GM21529 (cell line): Measurements from ENCODE around the gene MSTO1.
A peak's percentile ranks its signal among the peaks of the same experiment; 100 is the strongest.
"Not testable (repeated sequence)": the region's sequence is repeated elsewhere in the genome, so short reads cannot be mapped to it uniquely, and the experiment has no call there.

Experiments
- ATAC-seq: cut with Tn5 transposase; IDR thresholded peaks from one replicate; pipeline ENCODE4 v1.9.1; 2021; ENCODE audit not compliant: unreplicated experiment

MSTO1 gene

DNA sequence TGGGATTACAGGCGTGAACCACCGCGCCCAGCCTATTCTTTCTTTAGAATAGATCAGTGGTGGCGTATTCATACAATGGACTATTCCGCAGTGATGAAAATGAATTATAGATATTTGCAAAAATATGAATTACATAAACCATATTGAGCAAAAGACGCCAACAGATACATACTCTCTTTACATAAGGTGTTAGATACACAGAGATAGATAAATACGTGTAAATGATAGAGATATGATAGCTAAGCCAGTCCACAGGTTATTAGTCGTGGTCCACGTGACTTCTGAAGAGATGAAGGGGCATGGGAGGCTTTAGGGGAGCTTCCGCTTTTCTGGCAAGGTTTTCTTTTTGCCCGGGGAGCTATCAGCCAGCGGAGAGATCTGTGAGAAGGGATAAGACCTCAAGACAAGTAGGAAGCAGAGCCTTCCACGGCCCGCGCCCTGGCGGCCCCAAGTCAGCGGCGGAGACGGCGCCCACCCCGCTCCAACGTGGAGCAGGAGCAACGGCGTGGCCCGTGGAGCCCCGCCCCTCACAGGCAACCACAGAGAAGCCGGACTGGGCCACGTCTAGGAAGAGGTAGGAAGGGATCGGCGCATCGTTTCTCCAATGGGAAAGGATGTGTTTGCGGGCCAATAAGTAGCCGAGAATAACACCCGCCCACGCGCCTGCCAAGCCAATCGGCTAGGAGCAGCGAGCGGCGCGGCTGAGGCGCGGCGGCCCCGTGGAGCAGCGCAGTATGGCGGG is at the start of gene MSTO1:
Gene MSTO1 (plus strand): TSS at position 704 of the 742 bp plus-strand sequence. CDS start 31 bp downstream, at position 735.
- peak; percentile 92 for ATAC-seq

DNA sequence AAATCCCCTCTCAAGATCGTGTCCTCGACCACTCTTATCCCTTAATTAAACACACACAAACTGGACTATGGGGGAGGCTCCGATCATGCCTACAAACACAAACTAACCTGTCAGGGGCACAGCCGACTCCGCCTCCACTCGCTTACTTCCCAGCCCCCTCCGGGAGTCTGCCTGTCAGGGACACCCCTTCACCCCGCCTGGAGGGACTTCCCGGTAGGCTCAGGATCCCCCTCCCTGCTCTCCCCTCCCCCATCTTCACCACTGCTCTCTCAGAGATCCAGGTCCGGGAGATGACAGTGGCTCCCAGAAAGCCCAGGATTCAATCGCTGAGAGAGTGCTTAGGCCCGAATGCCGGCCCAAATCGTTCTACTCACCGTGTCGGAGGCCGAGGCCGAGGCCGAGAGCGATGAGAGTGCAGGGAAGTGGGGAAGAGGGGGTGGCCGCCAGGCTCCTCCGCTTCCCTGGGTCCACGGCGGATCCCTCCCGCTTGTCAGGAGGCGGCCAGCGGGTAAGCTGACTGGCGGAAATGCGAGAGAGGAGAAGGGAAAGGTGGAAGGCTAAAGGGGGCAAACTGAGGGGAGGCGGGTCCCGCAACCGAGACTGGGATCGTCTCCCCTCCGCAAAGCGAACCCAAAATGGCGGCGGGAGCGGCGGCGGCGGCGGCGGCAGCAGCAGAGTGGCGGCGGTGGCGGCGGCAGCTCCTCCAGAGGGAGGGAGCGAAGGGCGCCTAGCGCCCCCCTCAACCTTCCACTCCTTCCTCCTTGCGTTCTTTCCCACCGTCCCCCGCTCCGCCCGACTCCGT is 48.0 kb upstream of the MSTO1 start:
- peak; percentile 21 for ATAC-seq

DNA sequence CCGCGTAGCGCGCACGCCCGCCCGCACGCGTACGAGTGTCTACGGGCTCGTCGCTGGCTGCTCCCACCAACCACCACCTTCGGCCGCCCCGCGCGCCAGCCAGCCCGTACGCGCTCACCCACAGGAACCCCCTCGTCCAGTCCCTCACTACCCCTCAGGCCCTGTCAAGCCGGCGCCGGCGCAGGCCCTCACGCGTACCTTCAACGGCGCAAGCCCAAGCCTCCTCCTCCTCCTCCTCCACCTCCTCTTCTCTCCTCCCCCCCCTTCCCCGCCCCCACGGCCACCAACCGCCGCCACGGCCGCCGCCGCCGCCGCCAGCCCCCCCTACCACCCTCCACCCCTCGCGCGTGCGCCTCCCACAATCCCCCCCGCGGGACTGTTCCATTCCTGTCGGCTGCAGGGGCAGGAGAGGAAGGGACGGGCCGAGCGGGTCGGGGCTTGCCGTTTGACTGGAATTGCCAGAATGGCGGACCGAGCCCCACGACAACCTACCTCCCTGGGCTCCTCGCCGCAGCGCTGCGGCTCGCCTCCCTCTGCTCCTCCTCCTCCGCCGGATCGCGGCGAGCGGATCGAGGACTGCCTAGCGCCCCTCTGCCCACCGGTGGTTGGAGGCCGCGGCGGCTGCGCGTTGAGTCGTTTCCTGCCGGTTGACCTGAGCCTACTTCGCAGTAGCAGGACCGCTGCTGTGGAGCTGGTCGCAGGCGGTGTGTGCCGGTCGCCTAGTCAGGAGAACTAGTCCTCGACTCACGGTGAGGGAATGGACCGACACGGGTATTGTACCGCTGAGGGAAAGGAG is 47.2 kb upstream of the MSTO1 start, which contains the start of gene ASH1L:
Gene ASH1L (minus strand): TSS at position 223 of the 796 bp plus-strand sequence. CDS start 41,284 bp downstream, outside the sequence.
- peak; percentile 78 for ATAC-seq

DNA sequence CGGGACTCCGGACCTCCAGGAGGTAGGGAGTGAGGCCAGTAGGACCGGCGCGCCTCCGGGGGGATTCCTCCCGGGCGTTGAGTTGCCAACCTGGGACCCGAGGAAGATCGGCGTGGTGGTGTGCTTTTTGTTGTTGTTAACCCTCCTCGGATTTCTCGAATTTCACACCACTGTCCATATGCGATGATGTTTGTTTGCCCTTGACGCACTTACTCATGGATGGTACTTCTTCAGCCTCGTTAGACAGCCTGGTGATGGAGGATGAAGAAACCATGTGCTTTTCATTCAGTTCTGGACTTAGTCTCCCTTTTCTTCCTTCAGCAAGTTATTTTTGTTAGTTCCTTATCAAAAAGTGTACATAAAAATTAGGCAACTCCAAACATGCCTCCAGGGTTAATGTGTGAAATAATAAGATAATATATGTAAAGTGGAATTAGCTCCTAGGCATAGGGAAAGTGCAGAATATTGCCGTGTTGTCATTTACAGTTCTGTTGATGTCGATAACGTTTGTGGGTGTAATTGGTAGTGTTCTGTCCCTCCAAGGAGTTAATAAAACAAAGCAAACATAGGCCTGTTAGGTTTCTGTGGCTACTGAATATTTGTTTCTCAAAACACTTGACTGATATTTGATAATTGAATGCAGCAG is 46.5 kb upstream of the MSTO1 start:
- ATAC-seq, result not testable (repeated sequence)

DNA sequence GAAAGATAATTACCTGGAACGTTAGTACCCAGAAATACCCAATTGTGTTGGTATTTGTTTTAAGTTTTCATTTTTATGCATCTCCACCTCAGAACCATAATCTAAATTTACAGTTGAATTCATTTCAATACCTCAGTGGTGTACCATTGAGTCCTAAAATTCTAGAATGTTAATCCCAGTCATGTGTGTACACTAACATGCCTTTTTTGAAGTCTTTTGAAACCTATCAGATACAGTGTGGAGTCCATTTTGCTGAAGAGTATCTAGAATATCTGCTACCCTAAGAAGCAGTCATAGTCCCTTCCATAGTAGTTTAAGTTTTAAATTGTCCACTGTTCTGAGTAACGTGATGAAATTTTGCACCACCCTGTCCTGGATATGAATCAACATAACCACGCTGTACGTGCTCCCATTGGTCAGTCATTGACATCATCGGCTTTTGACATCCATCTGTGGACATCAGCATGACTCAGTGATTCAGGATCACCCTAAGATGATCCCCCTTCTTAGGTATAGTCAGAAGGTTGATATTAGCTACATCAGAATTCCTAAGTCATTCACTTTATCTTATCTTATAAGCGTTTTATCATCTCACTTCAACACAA is 39.9 kb upstream of the MSTO1 start:
- no peak for ATAC-seq

DNA sequence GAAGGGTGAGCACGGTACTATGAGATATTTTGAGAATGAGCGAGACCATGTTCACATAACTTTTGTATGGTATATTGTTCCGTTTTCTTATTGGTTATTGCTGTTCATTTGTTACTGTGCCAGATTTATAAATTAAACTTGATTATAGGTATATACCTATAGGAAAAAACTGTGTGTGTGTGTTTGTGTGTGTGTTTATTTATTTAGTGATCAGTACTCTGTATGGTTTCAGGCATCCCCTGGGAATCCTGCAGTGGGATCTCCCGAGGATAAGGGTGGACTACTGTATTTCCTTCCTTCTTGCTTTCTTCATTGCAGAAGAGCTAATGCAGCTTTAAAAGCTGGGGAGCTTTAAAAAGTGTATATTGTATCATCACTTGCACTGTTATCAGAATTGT is 39.4 kb upstream of the MSTO1 start:
- no peak for ATAC-seq

DNA sequence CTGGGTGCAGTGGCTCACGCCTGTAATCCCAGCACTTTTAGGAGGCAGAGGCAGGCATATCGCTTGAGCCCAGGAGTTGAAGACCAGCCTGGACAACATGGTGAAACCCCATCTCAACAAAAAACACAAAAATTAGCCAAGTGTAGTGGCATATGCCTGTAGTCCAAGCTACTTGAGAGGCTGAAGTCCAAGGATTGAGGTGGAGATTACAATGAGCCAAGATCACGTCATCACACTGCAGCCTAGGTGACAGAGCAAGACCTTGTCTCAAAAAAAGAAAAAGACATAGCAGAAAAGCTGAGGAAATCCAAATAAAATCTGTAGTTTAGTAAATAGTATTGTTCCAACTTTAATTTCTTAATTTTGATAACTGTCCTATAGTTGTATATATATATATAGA is 35.9 kb upstream of the MSTO1 start:
- ATAC-seq, result no peak

DNA sequence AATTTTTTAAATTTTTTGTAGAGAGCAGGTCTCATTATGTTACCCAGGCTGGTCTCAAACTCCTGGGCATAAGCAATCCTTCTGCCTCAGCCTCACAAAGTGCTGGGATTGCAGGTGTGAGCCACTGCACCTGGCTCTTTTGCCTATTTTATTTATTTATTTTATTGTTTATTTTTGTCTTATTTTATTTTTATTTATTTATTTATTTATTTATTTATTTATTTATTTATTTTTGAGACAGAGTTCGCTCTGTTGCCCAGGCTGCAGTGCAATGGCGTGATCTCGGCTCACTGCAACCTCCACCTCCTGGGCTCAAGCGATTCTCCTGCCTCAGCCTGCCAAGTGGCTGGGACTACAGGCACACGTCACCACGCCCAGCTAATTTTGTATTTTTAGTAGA is 34.4 kb upstream of the MSTO1 start:
- ATAC-seq, result not testable (repeated sequence)

DNA sequence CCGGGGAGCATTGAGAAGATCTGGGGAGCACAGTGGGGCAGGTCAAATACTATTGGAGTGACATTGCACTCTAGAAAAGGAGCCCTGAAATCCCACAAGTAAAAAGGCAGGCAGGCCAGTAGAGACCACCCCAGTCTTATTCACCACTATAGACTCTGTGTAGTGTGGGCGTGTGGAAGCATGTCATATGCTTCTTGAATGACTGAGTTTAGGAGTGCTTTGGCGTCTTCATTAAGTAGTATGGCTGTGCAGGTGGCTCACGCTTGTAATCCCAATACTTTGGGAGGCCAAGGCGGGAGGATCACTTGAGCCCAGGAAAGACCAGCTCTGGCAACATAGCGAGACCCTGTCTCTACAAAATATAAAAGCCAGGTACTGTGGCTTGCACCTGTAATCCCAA is 26.2 kb upstream of the MSTO1 start:
- not testable (repeated sequence) for ATAC-seq

DNA sequence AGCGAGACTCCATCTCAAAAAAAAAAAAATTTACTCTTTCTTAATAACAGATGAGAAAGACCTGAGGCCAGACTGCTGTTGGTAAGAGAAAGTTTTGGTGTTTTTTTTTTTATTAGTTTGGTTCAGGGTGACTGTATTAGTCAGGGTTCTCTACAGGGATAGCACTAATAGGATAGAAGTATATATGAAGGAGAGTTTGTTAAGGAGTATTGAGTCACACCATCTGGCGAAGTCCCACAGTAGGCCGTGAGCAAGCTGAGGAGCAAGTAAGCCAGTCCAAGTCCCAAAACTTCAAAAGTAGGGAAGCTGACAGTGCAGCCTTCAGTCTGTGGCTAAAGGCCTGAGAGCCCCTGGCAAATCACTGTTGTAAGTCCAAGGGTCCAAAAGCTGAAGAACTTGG is 20.7 kb upstream of the MSTO1 start:
- not testable (repeated sequence) for ATAC-seq

DNA sequence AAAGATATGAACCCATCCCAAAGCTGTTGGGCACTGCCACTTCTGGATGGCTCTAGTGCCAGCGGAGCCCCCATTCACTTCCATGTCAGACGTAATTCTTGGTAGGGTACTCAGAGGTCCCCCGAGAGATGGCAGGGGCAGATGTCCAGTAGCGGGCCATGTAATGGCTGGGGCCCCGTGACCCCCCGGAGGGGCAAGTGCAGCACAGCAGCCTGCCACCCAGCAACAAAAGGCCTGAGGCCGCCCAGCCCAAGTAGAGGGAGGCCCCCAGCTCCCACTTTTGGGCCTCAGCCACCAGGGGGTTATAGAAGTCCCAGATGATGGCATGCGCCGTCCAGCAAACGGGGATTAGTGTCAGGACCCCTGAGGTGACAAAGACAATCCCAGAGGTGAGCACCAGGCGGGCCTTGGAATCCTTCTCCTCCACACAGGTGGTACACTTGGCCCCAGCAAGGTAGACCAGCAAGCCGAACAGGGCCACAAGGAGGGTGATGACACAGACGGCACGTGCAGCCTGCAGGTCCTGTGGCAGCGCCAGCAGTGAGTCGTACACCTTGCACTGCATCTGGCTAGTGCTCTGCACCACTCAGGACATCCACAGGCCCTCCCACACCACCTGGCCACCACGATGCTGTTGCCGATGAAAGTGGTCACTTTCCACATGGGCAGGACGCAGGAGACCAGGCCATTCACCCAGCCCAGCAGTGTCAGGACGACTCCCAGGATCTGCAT is 19.3 kb upstream of the MSTO1 start:
- not testable (repeated sequence) for ATAC-seq

DNA sequence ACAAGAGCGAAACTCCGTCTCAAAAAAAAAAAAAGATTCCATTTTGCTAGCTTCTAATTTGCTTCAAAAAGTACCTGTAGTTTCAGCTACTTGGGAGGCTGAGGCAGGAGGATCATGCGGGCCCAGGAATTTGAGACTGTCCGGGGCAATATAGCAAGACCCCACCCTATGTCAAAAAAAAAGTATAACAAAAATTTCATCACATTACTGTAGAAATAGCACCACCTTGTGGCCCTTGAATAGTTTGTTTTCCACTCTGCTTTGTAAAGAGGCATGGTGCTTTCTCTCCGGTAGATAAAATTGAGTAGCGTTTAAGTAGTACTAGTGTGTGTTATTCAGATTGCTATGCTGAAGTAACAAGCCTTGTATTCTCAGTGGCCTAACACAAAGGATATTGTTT is 18.2 kb upstream of the MSTO1 start:
- ATAC-seq, result no peak

DNA sequence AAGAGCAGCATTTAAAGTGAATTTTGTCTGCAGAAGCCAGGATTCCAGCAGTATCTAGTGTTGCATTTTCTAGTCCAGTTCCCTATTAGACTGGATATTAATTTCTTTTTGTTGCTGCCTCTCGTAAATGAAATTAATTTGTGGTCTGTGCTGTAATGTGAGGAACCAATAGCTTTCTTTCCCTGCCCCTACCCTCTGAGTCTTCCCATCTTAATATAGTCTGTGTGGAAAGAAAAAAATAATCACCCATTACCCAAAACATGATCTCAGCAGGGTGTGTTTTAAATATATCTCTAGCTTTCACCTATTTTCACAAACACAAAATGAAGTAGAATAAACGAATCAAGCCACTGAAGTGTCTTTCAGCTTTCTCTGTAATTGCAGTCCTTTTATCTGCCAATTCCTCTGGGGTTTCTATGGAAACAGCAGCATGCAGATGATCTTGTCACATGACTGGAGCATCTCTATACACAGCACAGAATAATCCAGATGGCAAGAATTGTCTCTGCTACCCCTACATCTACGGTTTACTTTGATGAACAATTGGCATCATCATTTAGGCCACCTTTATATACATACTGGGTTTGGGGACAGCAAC is 14.0 kb upstream of the MSTO1 start:
- not testable (repeated sequence) for ATAC-seq

DNA sequence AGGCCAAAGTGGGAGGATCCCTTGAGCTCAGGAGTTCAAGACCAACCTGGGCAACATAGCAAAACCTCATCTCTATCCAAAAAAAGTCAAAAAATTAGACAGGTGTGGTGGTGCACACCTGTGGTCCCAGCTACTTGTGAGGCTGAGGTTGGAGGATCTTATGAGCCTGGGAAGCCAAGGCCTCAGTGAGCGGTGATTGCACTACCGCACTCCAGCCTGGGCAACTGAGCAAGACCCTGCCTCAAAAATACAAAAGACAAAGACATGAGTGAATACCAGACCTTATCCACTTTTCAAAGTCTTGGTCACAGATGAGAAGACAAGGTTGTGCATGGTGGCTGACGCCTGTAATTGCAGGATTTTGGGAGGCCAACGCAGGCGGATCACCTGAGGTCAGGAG is 13.2 kb upstream of the MSTO1 start:
- ATAC-seq, result no peak

DNA sequence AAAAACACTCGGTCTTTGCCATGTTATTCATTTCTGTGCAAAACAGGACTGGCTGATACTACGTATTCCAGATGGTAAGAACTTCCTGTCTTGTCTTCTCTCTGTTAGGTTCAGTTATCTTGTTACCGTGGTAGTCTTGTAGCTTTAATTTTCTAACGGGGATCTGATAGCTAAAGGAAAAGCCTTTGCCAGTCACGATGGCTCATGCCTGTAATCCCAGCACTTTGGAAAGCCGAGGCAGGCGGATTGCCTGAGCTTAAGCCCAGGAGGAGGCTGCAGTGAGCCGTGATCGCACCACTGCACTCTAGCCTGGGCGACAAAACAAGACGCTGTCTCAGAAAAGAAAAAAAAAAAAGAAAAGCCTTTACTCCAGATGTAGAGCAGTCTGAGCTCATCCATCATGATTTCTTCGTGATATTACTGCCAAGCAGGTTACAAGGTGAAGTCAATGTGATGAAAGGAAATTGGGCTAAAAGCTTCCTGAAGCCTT is 11.1 kb upstream of the MSTO1 start:
- ATAC-seq, result no peak

DNA sequence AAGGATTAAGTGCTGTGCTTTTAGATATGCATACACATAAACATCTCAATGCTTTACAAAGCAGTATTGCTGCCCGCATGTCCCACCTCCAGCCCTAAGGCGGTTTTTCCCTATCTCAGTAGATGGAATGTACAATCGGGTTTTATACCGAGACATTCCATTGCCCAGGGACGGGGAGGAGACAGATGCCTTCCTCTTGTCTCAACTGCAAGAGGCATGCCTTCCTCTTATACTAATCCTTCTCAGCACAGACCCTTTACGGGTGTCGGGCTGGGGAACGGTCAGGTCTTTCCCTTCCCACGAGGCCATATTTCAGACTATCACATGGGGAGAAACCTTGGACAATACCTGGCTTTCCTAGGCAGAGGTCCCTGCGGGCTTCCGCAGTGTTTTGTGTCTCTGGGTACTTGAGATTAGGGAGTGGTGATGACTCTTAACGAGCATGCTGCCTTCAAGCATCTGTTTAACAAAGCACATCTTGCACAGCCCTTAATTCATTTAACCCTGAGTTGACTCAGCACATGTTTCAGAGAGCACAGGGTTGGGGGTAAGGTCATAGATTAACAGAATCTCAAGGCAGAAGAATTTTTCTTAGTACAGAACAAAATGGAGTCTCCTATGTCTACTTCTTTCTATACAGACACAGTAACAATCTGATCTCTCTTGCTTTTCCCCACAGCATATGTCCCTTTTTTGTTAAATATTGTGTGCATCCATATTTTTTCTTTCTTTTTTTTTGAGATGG is 10.0 kb upstream of the MSTO1 start:
- ATAC-seq, result not testable (repeated sequence)

DNA sequence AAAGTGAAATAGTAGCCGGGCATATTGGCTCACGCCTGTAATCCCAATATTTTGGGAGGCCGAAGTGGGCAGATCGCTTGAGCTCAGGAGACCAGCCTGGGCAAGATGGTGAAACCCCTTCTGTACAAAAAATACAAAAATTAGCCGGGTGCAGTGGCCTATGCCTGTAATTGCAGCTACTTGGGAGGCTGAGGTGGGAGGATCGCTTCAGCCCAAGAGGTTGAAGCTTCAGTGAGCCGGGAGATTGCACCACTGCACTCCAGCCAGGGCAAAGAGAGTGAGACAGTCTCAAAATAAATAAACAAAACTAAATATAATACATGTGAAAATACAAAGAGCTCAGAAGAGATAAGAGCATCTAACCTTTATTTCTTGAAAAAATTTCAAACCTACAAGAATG is 2.3 kb upstream of the MSTO1 start:
- ATAC-seq, result no peak

DNA sequence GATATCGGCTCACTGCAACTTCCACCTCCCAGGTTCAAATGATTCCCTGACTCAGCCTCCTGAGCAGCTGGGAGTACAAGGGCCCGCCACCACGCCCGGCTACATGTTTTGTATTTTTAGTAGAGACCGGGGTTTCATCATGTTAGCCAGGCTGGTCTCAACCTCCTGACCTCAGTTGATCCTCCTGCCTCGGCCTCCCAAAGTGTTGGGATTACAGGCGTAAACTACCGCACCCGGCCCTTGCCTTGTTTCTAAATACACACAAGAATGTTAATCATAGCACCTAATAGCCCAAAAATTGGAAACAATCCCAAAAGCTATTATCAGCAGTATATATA is 1.2 kb upstream of the MSTO1 start:
- no peak for ATAC-seq

DNA sequence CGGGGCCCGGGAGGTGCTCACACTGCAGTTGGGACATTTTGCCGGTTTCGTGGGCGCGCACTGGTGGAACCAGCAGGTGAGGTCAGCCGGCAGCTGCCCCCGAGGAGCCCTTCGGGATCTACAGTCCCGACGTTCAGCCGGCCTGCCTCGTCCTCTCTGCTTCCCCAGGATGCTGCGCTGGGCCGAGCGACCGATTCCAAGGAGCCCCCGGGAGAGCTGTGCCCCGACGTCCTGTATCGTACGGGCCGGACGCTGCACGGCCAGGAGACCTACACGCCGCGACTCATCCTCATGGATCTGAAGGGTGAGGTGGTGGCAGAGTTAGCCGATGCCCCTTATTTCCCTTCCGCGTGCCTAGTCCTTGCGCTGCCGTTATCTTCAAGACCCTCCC is 234 bp downstream of the MSTO1 start:
- ATAC-seq, result not testable (repeated sequence)
